OCI-LY1 (cell line): Measurements from ENCODE around the gene TCEAL9.

Source experiments
- CTCF ChIP-seq: fragments of 200-600 bp; sonication (generic), shearing (Covaris generic); IDR thresholded peaks from 2 replicates; pipeline ENCODE4 v1.5.1; 2017; ENCODE audit warnings: mild to moderate bottlenecking, antibody characterized with exemption, low read length, moderate library complexity, mixed read lengths
- EZH2 ChIP-seq: fragments of 200-600 bp; sonication (generic), shearing (Covaris generic); IDR thresholded peaks from 2 replicates; pipeline ENCODE4 v1.8.0; 2017; ENCODE audit warnings: borderline replicate concordance, mixed run types, mild to moderate bottlenecking, antibody characterized with exemption, low read length, moderate library complexity, mixed read lengths

DNA sequence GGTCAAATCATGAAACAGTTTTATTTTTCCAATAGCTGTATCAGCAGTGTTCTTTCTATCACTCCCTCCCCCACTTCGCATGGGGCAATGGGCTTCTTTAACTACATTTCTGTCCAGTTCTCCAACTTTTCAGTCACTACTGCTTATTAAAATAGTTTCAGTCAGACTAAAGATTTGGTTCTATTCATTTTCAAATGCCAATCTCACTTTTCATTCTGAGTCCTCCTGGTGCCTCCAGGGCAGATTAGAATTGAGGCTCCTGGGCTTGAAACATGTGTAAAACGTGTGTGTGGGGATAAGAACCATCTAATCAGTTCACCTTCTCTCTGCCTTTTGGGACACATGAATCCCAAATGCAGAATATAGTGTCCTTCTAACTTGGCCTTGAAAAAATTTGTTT lies 16.6 kb downstream of the TCEAL9 start:
- no peak for TF ChIP-seq CTCF
- no peak for TF ChIP-seq EZH2
